Stimulated activated memory B cell treated with anti-CD40 and anti-IgM and Interleukin-4, amounts not matched to agents 10 μg/mL and 1 μg/mL and 100 μg/mL, for 72 hours (primary cell): ENCODE data around the gene NMNAT2.
A peak's percentile ranks its signal among the peaks of the same experiment; 100 is the strongest.

Experiments used
- ATAC-seq: fragments of 150-1000 bp; cut with Tn5 transposase; 2 replicates; pipeline ENCODE4 v1.10.0; 2021
- H3K27ac Mint-ChIP-seq: one replicate; pipeline ENCODE4 v1.8.0; 2022; ENCODE audit warnings: mild to moderate bottlenecking, mixed read lengths
- H3K27me3 Mint-ChIP-seq: one replicate; pipeline ENCODE4 v1.8.0; 2022; ENCODE audit warnings: mixed read lengths
- H3K36me3 Mint-ChIP-seq: one replicate; pipeline ENCODE4 v1.8.0; 2022; ENCODE audit warnings: mixed read lengths
- H3K4me1 Mint-ChIP-seq: one replicate; pipeline ENCODE4 v1.8.0; 2022; ENCODE audit warnings: mixed read lengths
- H3K4me3 Mint-ChIP-seq: one replicate; pipeline ENCODE4 v1.8.0; 2022; ENCODE audit warnings: mild to moderate bottlenecking, moderate library complexity, mixed read lengths
- H3K9me3 Mint-ChIP-seq: one replicate; pipeline ENCODE4 v1.8.0; 2022; ENCODE audit warnings: mixed read lengths

Gene NMNAT2

GRCh38 chr1:183263886-183264602 is 154.1 kb downstream of the NMNAT2 start:
- Mint-ChIP-seq H3K4me1 (no peaks in the 10 kb centered on the region), H3K9me3 (no peaks in the 10 kb centered on the region), H3K4me3 (no peak overlapping the region), H3K36me3 (no peaks in the 10 kb centered on the region), H3K27ac (no peak overlapping the region), H3K27me3 (peaks cover 74% of the 10 kb centered on the region)
- no peak for ATAC-seq

- no peaks in the 10 kb centered on the region for H3K4me1 Mint-ChIP-seq
- no peaks in the 10 kb centered on the region for H3K36me3 Mint-ChIP-seq
- no peak overlapping the region for H3K27ac Mint-ChIP-seq
- no peak overlapping the region for H3K4me3 Mint-ChIP-seq
- no peaks in the 10 kb centered on the region for H3K9me3 Mint-ChIP-seq
- H3K27me3 Mint-ChIP-seq, result peaks cover 81% of the 10 kb centered on the region
- ATAC-seq, result no peak
These were observed 155.5 kb downstream of the NMNAT2 start for GRCh38 chr1:183262628-183263200.

GRCh38 chr1:183259924-183260323 is 158.3 kb downstream of the NMNAT2 start:
- no peak for ATAC-seq
- H3K36me3 Mint-ChIP-seq, result no peaks in the 10 kb centered on the region
- no peak overlapping the region for H3K4me3 Mint-ChIP-seq
- H3K27me3 Mint-ChIP-seq, result peaks cover 57% of the 10 kb centered on the region
- H3K4me1 Mint-ChIP-seq, result no peaks in the 10 kb centered on the region
- H3K27ac Mint-ChIP-seq, result no peak overlapping the region
- H3K9me3 Mint-ChIP-seq, result no peaks in the 10 kb centered on the region

- Mint-ChIP-seq H3K27ac (no peak overlapping the region), H3K36me3 (no peaks in the 10 kb centered on the region), H3K27me3 (peaks cover 33% of the 10 kb centered on the region), H3K4me3 (no peak overlapping the region), H3K9me3 (peaks cover 3% of the 10 kb centered on the region), H3K4me1 (no peaks in the 10 kb centered on the region)
- no peak for ATAC-seq
These were observed 163.1 kb downstream of the NMNAT2 start for GRCh38 chr1:183255073-183255472.

- H3K9me3 Mint-ChIP-seq, result peaks cover 3% of the 10 kb centered on the region
- peak; percentile 36 for ATAC-seq
- peaks cover 29% of the 10 kb centered on the region for H3K27me3 Mint-ChIP-seq
- no peak overlapping the region for H3K4me3 Mint-ChIP-seq
- H3K27ac Mint-ChIP-seq, result no peak overlapping the region
- H3K36me3 Mint-ChIP-seq, result no peaks in the 10 kb centered on the region
- H3K4me1 Mint-ChIP-seq, result no peaks in the 10 kb centered on the region
These were observed 166.2 kb downstream of the NMNAT2 start for GRCh38 chr1:183251959-183252450.

- Mint-ChIP-seq H3K27ac (no peak overlapping the region), H3K4me1 (no peaks in the 10 kb centered on the region), H3K4me3 (no peak overlapping the region), H3K9me3 (peaks cover 3% of the 10 kb centered on the region), H3K36me3 (no peaks in the 10 kb centered on the region), H3K27me3 (peaks cover 33% of the 10 kb centered on the region)
- ATAC-seq, result no peak
These were observed 166.8 kb downstream of the NMNAT2 start for GRCh38 chr1:183251101-183251958.

GRCh38 chr1:183249941-183250452 is 168.2 kb downstream of the NMNAT2 start:
- no peaks in the 10 kb centered on the region for H3K4me1 Mint-ChIP-seq
- no peaks in the 10 kb centered on the region for H3K36me3 Mint-ChIP-seq
- H3K4me3 Mint-ChIP-seq, result no peak overlapping the region
- no peak for ATAC-seq
- peaks cover 41% of the 10 kb centered on the region for H3K27me3 Mint-ChIP-seq
- H3K9me3 Mint-ChIP-seq, result peaks cover 3% of the 10 kb centered on the region
- H3K27ac Mint-ChIP-seq, result no peak overlapping the region

- peaks cover 3% of the 10 kb centered on the region for H3K9me3 Mint-ChIP-seq
- no peak for ATAC-seq
- H3K36me3 Mint-ChIP-seq, result no peaks in the 10 kb centered on the region
- no peak overlapping the region for H3K27ac Mint-ChIP-seq
- H3K27me3 Mint-ChIP-seq, result peaks cover 41% of the 10 kb centered on the region
- H3K4me3 Mint-ChIP-seq, result no peak overlapping the region
- H3K4me1 Mint-ChIP-seq, result no peaks in the 10 kb centered on the region
These were observed 169.0 kb downstream of the NMNAT2 start for GRCh38 chr1:183248989-183249691.

GRCh38 chr1:183247931-183248330 is 170.2 kb downstream of the NMNAT2 start:
- no peak for ATAC-seq
- no peaks in the 10 kb centered on the region for H3K36me3 Mint-ChIP-seq
- peaks cover 41% of the 10 kb centered on the region for H3K27me3 Mint-ChIP-seq
- no peak overlapping the region for H3K27ac Mint-ChIP-seq
- no peak overlapping the region for H3K4me3 Mint-ChIP-seq
- peaks cover 3% of the 10 kb centered on the region for H3K9me3 Mint-ChIP-seq
- H3K4me1 Mint-ChIP-seq, result no peaks in the 10 kb centered on the region

GRCh38 chr1:183247484-183247883 is 170.7 kb downstream of the NMNAT2 start:
- H3K4me3 Mint-ChIP-seq, result no peak overlapping the region
- H3K27me3 Mint-ChIP-seq, result peaks cover 41% of the 10 kb centered on the region

GRCh38 chr1:183247066-183247465 is 171.1 kb downstream of the NMNAT2 start:
- H3K4me1 Mint-ChIP-seq, result no peaks in the 10 kb centered on the region
- peaks cover 3% of the 10 kb centered on the region for H3K9me3 Mint-ChIP-seq
- H3K36me3 Mint-ChIP-seq, result no peaks in the 10 kb centered on the region
- H3K27me3 Mint-ChIP-seq, result peaks cover 41% of the 10 kb centered on the region
- H3K4me3 Mint-ChIP-seq, result no peak overlapping the region
- no peak for ATAC-seq
- H3K27ac Mint-ChIP-seq, result no peak overlapping the region

More at GRCh38 chr1:183247484-183247883, 170.7 kb downstream of the NMNAT2 start:
- Mint-ChIP-seq H3K4me1 (no peaks in the 10 kb centered on the region), H3K36me3 (no peaks in the 10 kb centered on the region), H3K27ac (no peak overlapping the region), H3K9me3 (peaks cover 3% of the 10 kb centered on the region)
- ATAC-seq, result no peak

GRCh38 chr1:183246436-183246835 is 171.7 kb downstream of the NMNAT2 start:
- H3K9me3 Mint-ChIP-seq, result no peaks in the 10 kb centered on the region
- peaks cover 41% of the 10 kb centered on the region for H3K27me3 Mint-ChIP-seq
- H3K4me3 Mint-ChIP-seq, result no peak overlapping the region
- no peak overlapping the region for H3K27ac Mint-ChIP-seq
- no peak for ATAC-seq
- no peaks in the 10 kb centered on the region for H3K36me3 Mint-ChIP-seq
- no peaks in the 10 kb centered on the region for H3K4me1 Mint-ChIP-seq

GRCh38 chr1:183245357-183245756 is 172.8 kb downstream of the NMNAT2 start:
- H3K4me1 Mint-ChIP-seq, result no peaks in the 10 kb centered on the region
- no peak for ATAC-seq
- H3K27ac Mint-ChIP-seq, result no peak overlapping the region
- no peak overlapping the region for H3K4me3 Mint-ChIP-seq
- H3K9me3 Mint-ChIP-seq, result no peaks in the 10 kb centered on the region
- peaks cover 42% of the 10 kb centered on the region for H3K27me3 Mint-ChIP-seq
- no peaks in the 10 kb centered on the region for H3K36me3 Mint-ChIP-seq

GRCh38 chr1:183244466-183244865 is 173.7 kb downstream of the NMNAT2 start:
- no peak overlapping the region for H3K27ac Mint-ChIP-seq
- H3K27me3 Mint-ChIP-seq, result peaks cover 39% of the 10 kb centered on the region
- H3K9me3 Mint-ChIP-seq, result no peaks in the 10 kb centered on the region
- no peaks in the 10 kb centered on the region for H3K4me1 Mint-ChIP-seq
- ATAC-seq, result no peak
- H3K36me3 Mint-ChIP-seq, result no peaks in the 10 kb centered on the region
- H3K4me3 Mint-ChIP-seq, result no peak overlapping the region
